Activated T-helper 2 cell treated with anti-CD3 and anti-CD28 coated beads, Interferon-gamma antibody, Interleukin-2, Interleukin-4, amounts not matched to agents 10 μg/mL and 5 μg/mL and 100 μg/mL, durations not matched to agents 14 hours and 24 hours and 36 hours (primary cell): ENCODE measurements around the gene GNG12. TPM values are rescaled to one million over a fixed set of nuclear protein-coding genes. Genes with fewer than 3 reads are reported as not detected.
"Not testable (repeated sequence)": the region's sequence is repeated elsewhere in the genome, so short reads cannot be mapped to it uniquely, and the experiment has no call there.

ENCODE experiments used
- DNase-seq: peaks from one replicate; pipeline ENCODE4 v3.0.0; 2021; ENCODE audit warnings: low spot score
- H3K27ac Mint-ChIP-seq: one replicate; pipeline ENCODE4 v1.8.0; 2021; ENCODE audit warnings: mixed read lengths
- H3K27me3 Mint-ChIP-seq: one replicate; pipeline ENCODE4 v1.8.0; 2021; ENCODE audit warnings: low read depth, mixed read lengths
- H3K36me3 Mint-ChIP-seq: one replicate; pipeline ENCODE4 v1.8.0; 2021; ENCODE audit warnings: low read depth, mixed read lengths
- H3K4me1 Mint-ChIP-seq: one replicate; pipeline ENCODE4 v1.8.0; 2021; ENCODE audit warnings: low read depth, mixed read lengths
- H3K4me3 Mint-ChIP-seq: one replicate; pipeline ENCODE4 v1.8.0; 2021; ENCODE audit warnings: low read depth, mild to moderate bottlenecking, moderate library complexity, mixed read lengths
- H3K9me3 Mint-ChIP-seq: one replicate; pipeline ENCODE4 v1.8.0; 2021; ENCODE audit warnings: mixed read lengths
- intact Hi-C: fragments of 100-400 bp; cut with micrococcal nuclease; formaldehyde crosslinking; loops from one replicate; pipeline ENCODE4 v1.15.1; 2023
- total RNA-seq: library from RNA; stranded (reverse); gene quantifications from 2 replicates; pipeline ENCODE4 v1.2.3, GENCODE V29; 2022

GNG12 gene
- total RNA-seq, 1 donor from 2014 or later: 0.16 TPM

GRCh38 chr1:67679691-67680090 is 153.6 kb downstream of the GNG12 start:
- peaks cover 35% of the 10 kb centered on the region for H3K4me1 Mint-ChIP-seq
- DNase-seq: no peak
- H3K36me3 Mint-ChIP-seq: no peaks in the 10 kb centered on the region
- H3K27ac Mint-ChIP-seq: no peak overlapping the region
- peaks cover 7% of the 10 kb centered on the region for H3K27me3 Mint-ChIP-seq
- no peak overlapping the region for H3K4me3 Mint-ChIP-seq
- no peaks in the 10 kb centered on the region for H3K9me3 Mint-ChIP-seq
- intact Hi-C loops: loop anchor here (5.0 kb wide), 4 partner anchors 32 to 627 kb away; partner anchors contain the start of gene SLC35D1

GRCh38 chr1:67677930-67678329 is 155.3 kb downstream of the GNG12 start:
- Mint-ChIP-seq H3K27me3 (peaks cover 10% of the 10 kb centered on the region), H3K4me3 (no peak overlapping the region), H3K27ac (no peak overlapping the region), H3K4me1 (peaks cover 27% of the 10 kb centered on the region), H3K36me3 (no peaks in the 10 kb centered on the region), H3K9me3 (no peaks in the 10 kb centered on the region)
- intact Hi-C loops: no loop called here
- DNase-seq: no peak

GRCh38 chr1:67677408-67677807 is 155.9 kb downstream of the GNG12 start:
- Mint-ChIP-seq H3K4me1 (peaks cover 25% of the 10 kb centered on the region), H3K36me3 (no peaks in the 10 kb centered on the region), H3K27me3 (peaks cover 13% of the 10 kb centered on the region), H3K4me3 (no peak overlapping the region), H3K9me3 (no peaks in the 10 kb centered on the region), H3K27ac (no peak overlapping the region)
- no peak for DNase-seq
- intact Hi-C loops: no loop called here

GRCh38 chr1:67676946-67677345 is 156.3 kb downstream of the GNG12 start:
- Mint-ChIP-seq H3K36me3 (no peaks in the 10 kb centered on the region), H3K4me3 (no peak overlapping the region), H3K4me1 (peaks cover 24% of the 10 kb centered on the region), H3K27ac (no peak overlapping the region), H3K9me3 (no peaks in the 10 kb centered on the region), H3K27me3 (peaks cover 17% of the 10 kb centered on the region)
- intact Hi-C loops: no loop called here
- no peak for DNase-seq

GRCh38 chr1:67676287-67676686 is 157.0 kb downstream of the GNG12 start:
- Mint-ChIP-seq H3K4me3 (no peak overlapping the region), H3K27ac (no peak overlapping the region), H3K9me3 (no peaks in the 10 kb centered on the region), H3K4me1 (peaks cover 24% of the 10 kb centered on the region), H3K27me3 (peaks cover 20% of the 10 kb centered on the region), H3K36me3 (no peaks in the 10 kb centered on the region)
- DNase-seq: no peak
- intact Hi-C loops: no loop called here

GRCh38 chr1:67675800-67676199 is 157.5 kb downstream of the GNG12 start:
- H3K27ac Mint-ChIP-seq: no peak overlapping the region
- DNase-seq: no peak
- H3K36me3 Mint-ChIP-seq: no peaks in the 10 kb centered on the region
- intact Hi-C loops: no loop called here
- H3K4me3 Mint-ChIP-seq: no peak overlapping the region
- peaks cover 25% of the 10 kb centered on the region for H3K27me3 Mint-ChIP-seq
- peaks cover 24% of the 10 kb centered on the region for H3K4me1 Mint-ChIP-seq
- no peaks in the 10 kb centered on the region for H3K9me3 Mint-ChIP-seq

GRCh38 chr1:67674260-67675011 is 158.8 kb downstream of the GNG12 start:
- H3K4me1 Mint-ChIP-seq: peaks cover 24% of the 10 kb centered on the region
- intact Hi-C loops: loop anchor here (1.0 kb wide), 1 partner anchor 9 kb away; no protein-coding TSS in a partner anchor
- H3K27me3 Mint-ChIP-seq: peaks cover 31% of the 10 kb centered on the region
- H3K36me3 Mint-ChIP-seq: no peaks in the 10 kb centered on the region
- peak; percentile 36 for DNase-seq
- H3K9me3 Mint-ChIP-seq: no peaks in the 10 kb centered on the region
- H3K27ac Mint-ChIP-seq: peak overlapping the region; percentile 74
- H3K4me3 Mint-ChIP-seq: no peak overlapping the region

- no peak overlapping the region for H3K27ac Mint-ChIP-seq
- intact Hi-C loops: loop anchor here (1.0 kb wide), 1 partner anchor 10 kb away; no protein-coding TSS in a partner anchor
- peaks cover 32% of the 10 kb centered on the region for H3K27me3 Mint-ChIP-seq
Observed at GRCh38 chr1:67673468-67674201, 159.6 kb downstream of the GNG12 start.

GRCh38 chr1:67672260-67672803 is 160.9 kb downstream of the GNG12 start:
- H3K4me1 Mint-ChIP-seq: peaks cover 24% of the 10 kb centered on the region
- no peaks in the 10 kb centered on the region for H3K36me3 Mint-ChIP-seq
- no peak overlapping the region for H3K4me3 Mint-ChIP-seq
- DNase-seq: no peak
- no peak overlapping the region for H3K27ac Mint-ChIP-seq
- intact Hi-C loops: no loop called here
- no peaks in the 10 kb centered on the region for H3K9me3 Mint-ChIP-seq
- H3K27me3 Mint-ChIP-seq: peaks cover 36% of the 10 kb centered on the region

More at GRCh38 chr1:67673468-67674201, 159.6 kb downstream of the GNG12 start:
- Mint-ChIP-seq H3K9me3 (no peaks in the 10 kb centered on the region), H3K36me3 (no peaks in the 10 kb centered on the region), H3K4me1 (peaks cover 24% of the 10 kb centered on the region), H3K4me3 (no peak overlapping the region)
- no peak for DNase-seq

- no peaks in the 10 kb centered on the region for H3K9me3 Mint-ChIP-seq
- no peak for DNase-seq
- peaks cover 40% of the 10 kb centered on the region for H3K27me3 Mint-ChIP-seq
- intact Hi-C loops: no loop called here
- H3K4me3 Mint-ChIP-seq: no peak overlapping the region
- H3K36me3 Mint-ChIP-seq: no peaks in the 10 kb centered on the region
- peaks cover 2% of the 10 kb centered on the region for H3K4me1 Mint-ChIP-seq
- no peak overlapping the region for H3K27ac Mint-ChIP-seq
Observed at GRCh38 chr1:67668660-67669059, 164.6 kb downstream of the GNG12 start.

- Mint-ChIP-seq H3K27ac (no peak overlapping the region), H3K36me3 (no peaks in the 10 kb centered on the region), H3K9me3 (no peaks in the 10 kb centered on the region), H3K4me1 (no peaks in the 10 kb centered on the region), H3K4me3 (no peak overlapping the region), H3K27me3 (peaks cover 44% of the 10 kb centered on the region)
- intact Hi-C loops: no loop called here
- no peak for DNase-seq
Observed at GRCh38 chr1:67666636-67667035, 166.6 kb downstream of the GNG12 start.

- H3K36me3 Mint-ChIP-seq, H3K4me1 Mint-ChIP-seq, intact Hi-C loops, DNase-seq, H3K27ac Mint-ChIP-seq, H3K9me3 Mint-ChIP-seq, H3K4me3 Mint-ChIP-seq: not testable (repeated sequence)
- peaks cover 41% of the 10 kb centered on the region for H3K27me3 Mint-ChIP-seq
Observed at GRCh38 chr1:67665307-67665706, 168.0 kb downstream of the GNG12 start.

GRCh38 chr1:67664048-67664447 is 169.2 kb downstream of the GNG12 start:
- intact Hi-C loops: no loop called here
- Mint-ChIP-seq H3K9me3 (no peaks in the 10 kb centered on the region), H3K4me3 (no peak overlapping the region), H3K4me1 (no peaks in the 10 kb centered on the region), H3K27ac (no peak overlapping the region), H3K27me3 (peaks cover 44% of the 10 kb centered on the region), H3K36me3 (no peaks in the 10 kb centered on the region)
- DNase-seq: no peak
